Suppressor macrophage treated with lipopolysaccharide for 1 hour (primary cell): ENCODE measurements around the gene FAT2.
"Not testable (repeated sequence)": the region's sequence is repeated elsewhere in the genome, so short reads cannot be mapped to it uniquely, and the experiment has no call there.

Source experiments
- DNase-seq, 3 donors: peaks; one replicate each; pipeline ENCODE4 v3.0.0-alpha.2; 2020 to 2022

The FAT2 gene

GRCh38 chr5:151580239-151580638 is 10.9 kb downstream of the FAT2 start:
- no peak for DNase-seq

DNA sequence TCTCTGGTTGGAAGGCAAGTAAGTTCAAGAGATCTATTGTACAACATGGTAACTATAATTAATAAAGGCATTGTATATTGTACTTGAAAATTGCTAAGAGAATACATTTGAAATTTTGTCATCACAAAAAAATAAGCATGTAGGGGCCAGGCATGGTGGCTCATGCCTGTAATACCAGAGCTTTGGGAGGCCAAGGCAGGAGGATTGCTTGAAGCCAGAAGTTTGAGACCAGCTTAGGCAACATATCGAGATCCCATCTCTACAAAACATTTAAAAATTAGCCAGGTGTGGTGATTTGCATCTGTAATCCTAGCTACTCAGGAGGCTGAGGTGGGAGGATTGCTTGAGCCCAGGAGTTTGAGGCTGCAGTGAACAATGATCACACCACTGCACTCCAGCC is 12.0 kb downstream of the FAT2 start:
- not testable (repeated sequence) for DNase-seq

DNA sequence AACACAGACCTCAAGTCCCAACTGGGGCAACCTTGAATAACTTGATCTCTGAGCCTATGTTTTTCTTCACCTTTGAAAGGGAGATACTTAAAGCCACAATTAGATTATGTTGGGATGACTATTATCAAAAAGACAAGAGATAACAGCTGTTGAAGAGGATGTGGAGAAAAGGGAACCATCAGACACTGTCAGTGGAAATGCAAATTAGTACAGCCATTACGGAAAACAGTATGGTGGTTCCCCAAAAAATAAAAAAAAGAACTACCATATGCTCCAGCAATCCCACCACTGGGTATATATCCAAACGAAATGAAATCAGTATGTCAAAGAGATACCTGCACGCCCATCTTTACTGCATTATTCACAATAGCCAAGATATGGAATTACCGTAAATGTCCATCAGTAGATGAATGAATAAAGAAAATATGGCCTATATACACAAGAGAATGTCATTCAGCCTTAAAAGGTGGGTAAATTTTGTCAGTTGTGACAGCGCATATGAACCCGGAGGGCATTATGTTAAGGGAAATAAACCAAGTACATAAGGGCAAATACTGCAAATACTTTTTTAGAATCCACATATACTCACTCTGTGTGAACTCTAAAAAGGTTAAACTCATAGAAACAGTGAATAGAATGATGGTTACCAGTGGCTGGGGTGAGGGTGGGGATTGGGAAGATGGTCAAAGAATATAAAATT is 12.7 kb downstream of the FAT2 start:
- DNase-seq, result peak; percentile 41 to 73 (median 61)

DNA sequence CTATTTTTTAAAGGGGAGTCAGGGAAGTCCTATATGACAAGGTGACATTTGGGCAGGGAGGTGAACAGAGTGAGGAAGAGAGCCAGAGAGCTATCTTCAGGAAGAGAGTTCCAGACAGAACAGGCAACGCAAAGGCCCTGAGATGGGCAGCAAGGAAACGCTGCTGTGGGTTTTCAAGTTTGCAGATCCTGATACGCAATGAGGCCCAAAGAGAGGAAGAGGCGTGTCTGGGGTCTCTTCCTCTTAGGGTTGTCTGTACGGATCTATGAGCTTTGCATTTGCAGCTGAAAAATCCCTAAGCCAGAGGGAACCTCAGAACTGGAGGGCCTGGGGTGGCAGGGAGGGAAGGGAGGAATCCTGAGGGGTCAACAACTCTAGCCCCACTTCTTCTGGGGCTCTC is 13.6 kb downstream of the FAT2 start:
- DNase-seq, result peak; percentile 70 to 76 (median 73)

DNA sequence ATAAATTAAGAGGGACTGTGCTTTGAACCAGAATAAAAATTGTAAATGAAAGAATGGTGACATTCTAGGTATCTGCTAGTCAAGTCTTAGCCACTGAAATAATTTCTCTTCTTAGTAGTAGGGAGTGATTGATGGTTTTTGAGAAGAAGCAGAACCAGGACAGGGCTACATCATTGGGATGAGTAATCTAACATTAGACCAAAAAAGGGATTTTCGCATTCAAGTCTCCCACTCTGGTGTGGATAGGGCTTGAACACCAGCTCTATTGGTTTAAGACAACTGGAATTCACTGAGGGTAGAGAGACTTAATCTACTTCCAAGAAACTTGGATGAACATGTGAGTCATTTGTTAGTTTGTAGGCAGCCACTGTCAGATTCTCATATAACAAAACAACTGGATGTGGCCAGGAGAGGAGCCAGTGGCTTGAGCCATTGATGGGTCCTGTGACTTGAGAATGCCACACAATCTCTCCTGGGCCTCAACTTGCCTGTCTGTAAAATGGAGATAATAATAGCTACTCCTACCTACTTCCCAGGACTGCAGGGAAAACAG is 16.6 kb downstream of the FAT2 start:
- DNase-seq, result peak; percentile 45 to 63 (median 53)

- DNase-seq, result no peak
Observed at GRCh38 chr5:151572657-151573368, 18.3 kb downstream of the FAT2 start.

DNA sequence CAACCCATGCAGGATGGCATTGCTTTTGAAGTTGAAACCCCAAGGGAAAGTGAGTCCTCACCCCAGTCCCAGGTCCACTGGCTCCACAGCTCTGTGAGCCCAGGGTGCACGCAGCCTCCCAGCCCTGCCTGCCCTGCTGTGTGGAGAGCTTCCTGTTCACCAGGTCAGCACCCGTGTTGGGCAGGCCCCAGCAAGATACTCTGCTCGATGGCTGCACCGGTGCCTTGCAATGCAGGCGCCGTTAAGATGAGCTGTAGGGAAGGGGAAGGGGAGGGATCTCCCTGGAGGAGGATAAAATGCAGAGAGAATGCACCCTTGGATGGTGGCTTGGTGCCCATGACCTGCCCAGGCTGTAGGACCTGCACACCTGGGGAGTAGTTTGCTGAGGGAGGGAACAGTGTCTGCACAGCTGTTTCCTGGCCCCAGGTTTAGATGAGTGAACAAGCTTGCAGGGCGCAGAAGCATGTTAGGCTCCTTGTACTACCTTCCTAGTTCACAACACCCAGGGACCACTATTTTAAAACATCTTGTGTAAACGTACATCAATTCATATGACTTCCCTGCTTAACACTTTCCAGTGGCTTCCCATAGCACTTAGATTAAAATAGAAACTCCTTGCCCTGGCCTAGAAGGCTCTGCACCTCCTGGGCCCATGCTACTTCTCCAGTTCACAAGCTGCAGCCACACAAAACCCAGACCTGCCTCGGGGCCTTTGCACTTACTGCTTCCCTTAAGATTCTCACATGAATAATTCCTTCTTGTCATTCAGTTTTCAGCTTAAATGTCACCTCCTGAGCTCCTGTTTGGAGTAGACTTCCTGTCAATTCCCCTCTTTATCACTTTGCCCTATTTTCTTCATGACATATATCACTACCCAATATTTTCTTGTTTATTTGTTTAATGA is 19.6 kb downstream of the FAT2 start:
- DNase-seq, result no peak

- no peak for DNase-seq
Observed at GRCh38 chr5:151570512-151571269, 20.4 kb downstream of the FAT2 start.

DNA sequence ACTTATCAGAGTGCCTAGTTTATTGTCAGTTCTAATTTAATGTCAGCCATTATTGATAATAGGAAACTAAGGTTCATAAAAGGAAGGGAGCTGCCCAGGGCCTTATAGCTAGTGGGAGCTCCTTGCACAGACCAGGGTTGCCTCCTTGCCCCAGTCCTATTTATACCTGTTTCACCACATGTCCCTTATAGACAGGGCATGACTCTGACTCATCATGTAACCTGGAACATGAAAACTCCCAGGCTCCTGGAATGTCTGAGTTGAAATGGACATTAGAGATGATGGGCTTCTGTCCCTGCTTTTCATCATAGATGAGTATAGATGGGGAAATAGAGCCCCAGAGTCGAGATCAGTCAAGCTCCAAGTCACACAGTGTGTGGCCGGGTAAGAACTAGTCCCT is 21.1 kb downstream of the FAT2 start:
- no peak for DNase-seq

GRCh38 chr5:151569132-151570046 is 21.7 kb downstream of the FAT2 start:
- DNase-seq, result peak; percentile 66 to 84 (median 77)

GRCh38 chr5:151568036-151568435 is 23.1 kb downstream of the FAT2 start:
- no peak for DNase-seq

- no peak for DNase-seq
Observed at GRCh38 chr5:151565971-151566370, 25.2 kb downstream of the FAT2 start.

GRCh38 chr5:151562019-151562707 is 29.0 kb downstream of the FAT2 start:
- DNase-seq, result no peak

- no peak for DNase-seq
Observed at GRCh38 chr5:151557951-151558350, 33.2 kb downstream of the FAT2 start.

GRCh38 chr5:151557466-151557865 is 33.7 kb downstream of the FAT2 start:
- DNase-seq, result no peak

DNA sequence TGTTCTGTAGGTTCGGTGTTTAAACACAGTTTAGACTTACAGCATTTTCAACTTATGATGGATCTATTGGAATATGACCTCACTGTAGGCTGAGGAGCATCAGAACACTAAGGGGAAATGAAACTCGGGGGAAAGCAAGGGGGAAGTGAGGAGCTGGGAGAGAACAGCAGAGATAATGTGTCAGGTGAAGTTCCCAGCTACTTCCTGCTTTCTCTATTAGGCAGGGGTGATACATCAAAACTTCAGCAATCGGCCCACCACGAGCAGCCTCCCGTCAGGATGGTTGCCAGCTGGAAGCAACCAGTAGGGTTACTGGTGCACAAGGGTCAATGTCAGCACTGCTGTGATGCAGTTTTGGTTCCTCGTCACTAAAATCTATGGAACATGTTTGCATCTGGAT is 34.3 kb downstream of the FAT2 start:
- DNase-seq, result peak; percentile 86 to 90 (median 89)

DNA sequence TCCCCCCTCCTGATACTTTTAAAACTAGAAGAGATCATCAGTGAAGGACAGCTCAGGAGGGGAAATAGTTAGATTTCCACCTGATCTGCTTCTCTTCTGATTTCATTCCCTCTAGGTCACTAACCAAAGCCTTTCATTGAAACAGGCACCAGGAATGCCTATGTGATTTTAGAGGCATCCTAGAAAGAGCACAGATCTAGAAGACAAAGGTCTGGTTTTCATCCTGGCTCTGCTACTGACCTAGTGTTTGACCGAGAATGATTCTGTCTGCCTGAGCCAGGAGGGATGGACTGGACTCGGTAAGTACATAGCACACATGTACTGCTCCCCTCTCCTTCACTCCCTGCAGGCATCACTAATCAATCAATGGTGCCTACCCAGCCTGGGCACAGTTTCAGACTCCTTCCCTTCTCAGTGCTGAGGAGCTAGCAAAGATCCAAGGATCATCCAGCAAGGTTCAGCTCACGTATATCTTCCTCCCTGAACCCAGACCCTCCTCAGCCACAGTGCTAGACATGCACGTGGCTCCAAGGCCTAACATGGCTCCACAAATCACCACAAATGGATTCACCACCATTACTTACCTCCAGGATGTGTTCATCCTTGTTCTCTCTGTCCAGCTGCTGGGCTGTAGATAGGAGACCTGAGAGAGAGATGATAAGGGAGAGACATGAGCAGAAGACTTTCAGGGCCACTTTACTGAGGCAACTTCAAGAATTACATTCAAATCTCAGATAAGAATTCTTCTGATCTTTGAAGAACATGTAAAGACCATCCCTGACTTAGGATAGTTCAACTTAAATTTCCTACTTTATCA is 35.2 kb downstream of the FAT2 start:
- DNase-seq, result no peak

DNA sequence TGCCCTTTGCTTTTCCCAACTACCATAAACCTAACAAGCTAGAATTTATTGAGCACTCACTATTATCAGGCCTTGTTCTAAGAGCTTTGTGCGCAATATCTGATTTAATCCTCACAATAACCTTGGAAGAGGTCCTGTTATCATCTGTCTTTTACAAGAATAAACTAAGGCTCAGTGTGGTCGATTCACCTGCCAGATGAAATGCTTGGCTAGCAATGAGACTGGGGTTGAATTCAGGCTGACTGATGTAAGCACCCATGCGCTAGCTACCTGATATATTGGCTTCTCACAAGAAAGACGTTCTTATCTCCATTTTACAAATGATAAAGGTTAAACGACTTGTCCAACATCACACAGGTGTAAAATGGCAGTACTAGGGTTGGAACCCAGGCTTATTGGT is 37.4 kb downstream of the FAT2 start:
- no peak for DNase-seq

DNA sequence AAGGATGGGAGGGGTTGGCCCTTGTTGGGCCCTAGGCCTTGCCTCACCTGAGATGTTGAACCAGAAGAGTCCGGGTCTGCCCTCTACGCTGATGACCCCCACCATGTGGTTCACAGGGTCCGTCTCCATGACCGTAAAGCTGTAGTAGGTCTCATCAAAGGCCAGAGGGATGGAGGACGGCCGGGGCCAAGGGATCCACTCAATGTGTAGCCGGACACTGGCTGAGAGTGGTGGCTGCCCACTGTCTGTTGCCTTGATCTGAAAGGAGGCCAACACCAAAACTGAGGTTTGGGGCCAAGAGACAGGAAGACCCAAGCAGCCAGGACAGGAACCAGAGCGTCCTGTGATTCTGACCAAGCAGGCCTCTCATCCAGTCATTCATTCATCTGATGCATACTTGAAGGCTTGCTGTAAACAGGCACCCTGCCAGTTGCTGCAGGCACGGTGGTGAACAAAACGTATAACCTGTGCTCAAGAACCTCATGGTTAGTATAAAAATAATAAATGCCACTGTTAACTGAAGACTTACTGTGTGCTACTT is 37.9 kb downstream of the FAT2 start:
- DNase-seq, result no peak
